Keratinocyte (primary cell): ENCODE data around the gene PDCD5. TPM values are rescaled to one million over a fixed set of nuclear protein-coding genes. Genes with fewer than 3 reads are reported as not detected.

Experiments
- DNase-seq: peaks from one replicate; pipeline ENCODE4 v3.0.0-alpha.2; 2011; ENCODE audit warnings: low read depth, missing footprints, low spot score
- FAIRE-seq: peaks from 2 replicates; lab custom pipeline; 2011; peaks lifted over from hg19 to GRCh38; lab: Jason Lieb, UNC
- H2AFZ ChIP-seq: 2 replicates; pipeline ENCODE4 v1.6.0; 2012; ENCODE audit warnings: low read length, control low read depth, inconsistent platforms; ENCODE audit not compliant: control insufficient read depth
- H3K27ac ChIP-seq: 2 replicates; pipeline ENCODE4 v1.5.1; 2011; ENCODE audit warnings: low read length; ENCODE audit not compliant: control insufficient read depth, insufficient read depth
- H3K27me3 ChIP-seq: 3 replicates; pipeline ENCODE4 v1.6.0; 2011; ENCODE audit warnings: low read length; ENCODE audit not compliant: control insufficient read depth, insufficient read depth; ENCODE audit errors: extremely low read depth
- H3K36me3 ChIP-seq, 2 experiments: 2 replicates in 1 of 2; 3 replicates in 1 of 2; pipeline ENCODE4 v1.5.1; 2011; ENCODE audit warnings: low read length in 2 of 2, mild to moderate bottlenecking in 1 of 2; ENCODE audit not compliant: control insufficient read depth in 2 of 2, insufficient read depth in 2 of 2; ENCODE audit errors: extremely low read depth in 1 of 2
- H3K4me1 ChIP-seq: 3 replicates; pipeline ENCODE4 v1.5.1; 2011; ENCODE audit warnings: low read length; ENCODE audit not compliant: control insufficient read depth, insufficient read depth; ENCODE audit errors: extremely low read depth
- H3K4me2 ChIP-seq: 3 replicates; pipeline ENCODE4 v1.6.0; 2011; ENCODE audit warnings: low read depth, low read length; ENCODE audit not compliant: control insufficient read depth, insufficient read depth; ENCODE audit errors: extremely low read depth
- H3K4me3 ChIP-seq, 3 experiments: fragments of 200-600 bp in 1 of 3; sonication (generic) in 1 of 3; 2 replicates in 2 of 3; 3 replicates in 1 of 3; pipeline ENCODE4 v1.5.1; 2011 to 2016; ENCODE audit warnings: low read length in 3 of 3, mild to moderate bottlenecking in 3 of 3, control low read depth in 2 of 3, inconsistent platforms in 1 of 3, low read depth in 1 of 3, mixed read lengths in 1 of 3, mixed run types in 1 of 3, moderate library complexity in 1 of 3; ENCODE audit not compliant: control insufficient read depth in 2 of 3, insufficient read depth in 2 of 3; ENCODE audit errors: extremely low read depth in 1 of 3
- H3K79me2 ChIP-seq: 2 replicates; pipeline ENCODE4 v1.6.0; 2012; ENCODE audit warnings: low read length; ENCODE audit not compliant: control insufficient read depth, insufficient read depth
- H3K9ac ChIP-seq: 3 replicates; pipeline ENCODE4 v1.6.0; 2011; ENCODE audit warnings: low read length; ENCODE audit not compliant: control insufficient read depth, insufficient read depth; ENCODE audit errors: extremely low read depth
- H3K9me1 ChIP-seq: 3 replicates; pipeline ENCODE4 v1.6.0; 2011; ENCODE audit warnings: low read length; ENCODE audit not compliant: control insufficient read depth, insufficient read depth; ENCODE audit errors: extremely low read depth
- H3K9me3 ChIP-seq: 2 replicates; pipeline ENCODE4 v1.5.1; 2012; ENCODE audit warnings: low read depth, low read length; ENCODE audit not compliant: control insufficient read depth
- H4K20me1 ChIP-seq: 3 replicates; pipeline ENCODE4 v1.6.0; 2011; ENCODE audit warnings: low read length; ENCODE audit not compliant: control insufficient read depth, insufficient read depth; ENCODE audit errors: extremely low read depth
- CTCF ChIP-seq, 3 experiments: IDR thresholded peaks in 1 of 3; conservative IDR thresholded peaks in 1 of 3; optimal IDR thresholded peaks in 1 of 3; 2 replicates in 2 of 3; 3 replicates in 1 of 3; pipeline versions ENCODE3 to v1.5.1; 2011; ENCODE audit warnings: low read length in 3 of 3, mild to moderate bottlenecking in 3 of 3, moderate library complexity in 2 of 3, control low read depth in 1 of 3, inconsistent platforms in 1 of 3; ENCODE audit not compliant: insufficient read depth in 2 of 3; ENCODE audit errors: extremely low read depth in 1 of 3
- EZH2 ChIP-seq: IDR thresholded peaks from one replicate; pipeline ENCODE4 v1.6.1; 2012; ENCODE audit warnings: inconsistent platforms, mild to moderate bottlenecking, low read length, moderate library complexity
- dilution Hi-C: fragments of 300-500 bp; cut with MboI; formaldehyde crosslinking; loops from one replicate; pipeline ENCODE4 v1.7.0; 2020; ENCODE audit warnings: low sequenced_read_pairs; ENCODE audit not compliant: extremely low pct_ligation_motif_present
- polyA plus RNA-seq, 5 experiments: library from polyadenylated mRNA; depleted of rRNA in 3 of 5; stranded (reverse) in 3 of 5; stranded (forward) in 1 of 5; unstranded in 1 of 5; fragments of >200 nt; gene quantifications; 1 replicate in 1 of 5; 2 replicates in 3 of 5; 3 replicates in 1 of 5; pipeline versions ENCODE4 v1.2.1 to v1.2.3, GENCODE V29; 2011 to 2012; ENCODE audit warnings: missing spikeins in 2 of 5, low read depth in 1 of 5, low replicate concordance in 1 of 5

The PDCD5 gene
- polyA plus RNA-seq, 1 donor (not counting 4 experiments of a cell fraction or from before 2014, with no cell fraction given): 177 TPM

DNA sequence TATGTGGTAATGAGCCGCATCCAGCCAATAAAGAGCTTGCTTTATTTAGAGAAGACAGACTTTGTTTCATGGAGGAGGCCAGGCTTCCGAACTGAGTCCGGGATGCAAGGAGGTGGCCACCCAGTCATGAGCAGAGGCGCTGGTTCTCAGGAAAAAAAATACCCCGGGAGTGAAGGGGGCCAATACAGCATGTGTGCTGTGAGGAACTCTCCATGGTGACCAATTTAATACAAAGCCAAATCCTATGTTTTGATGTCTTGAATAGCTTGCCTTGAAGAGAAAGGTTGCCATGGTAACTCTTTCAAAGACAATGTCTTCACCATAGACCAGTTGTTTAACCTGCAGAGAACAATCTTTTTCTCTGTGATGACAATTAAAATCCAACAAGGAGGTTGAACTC, 43.4 kb upstream of the PDCD5 start:
- Histone ChIP-seq H3K4me2 (no peak overlapping the region), H3K9me1 (no peaks in the 10 kb centered on the region), H3K9me3 (no peaks in the 10 kb centered on the region), H2AFZ (no peak overlapping the region), H3K36me3 (no peaks in the 10 kb centered on the region), H3K9ac (no peak overlapping the region), H3K27me3 (no peaks in the 10 kb centered on the region), H4K20me1 (no peaks in the 10 kb centered on the region), H3K79me2 (no peaks in the 10 kb centered on the region), H3K4me1 (no peaks in the 10 kb centered on the region), H3K4me3 (no peak overlapping the region), H3K27ac (no peak overlapping the region)
- no peak for FAIRE-seq
- TF ChIP-seq CTCF (optimal IDR thresholded peaks at IDR 0.05 in 1 of 3, IDR thresholded peaks at IDR 0.05 in 1 of 3, conservative IDR thresholded peaks at IDR 0.05 in 1 of 3; ENCODE audit: extremely low read depth in 1 of 3, insufficient read depth in 2 of 3, low read length in 3 of 3): no peak
- TF ChIP-seq EZH2: no peak
- dilution Hi-C loops: no loop called here
- DNase-seq: no peak

- H3K9me1 ChIP-seq: no peaks in the 10 kb centered on the region
- H3K27ac ChIP-seq: no peak overlapping the region
- no peaks in the 10 kb centered on the region for H3K36me3 ChIP-seq
- dilution Hi-C loops: no loop called here
- TF ChIP-seq CTCF (optimal IDR thresholded peaks at IDR 0.05 in 1 of 3, IDR thresholded peaks at IDR 0.05 in 1 of 3, conservative IDR thresholded peaks at IDR 0.05 in 1 of 3; ENCODE audit: extremely low read depth in 1 of 3, insufficient read depth in 2 of 3, low read length in 3 of 3): no peak
- H3K4me2 ChIP-seq: no peak overlapping the region
- H3K9me3 ChIP-seq: no peaks in the 10 kb centered on the region
- H3K27me3 ChIP-seq: no peaks in the 10 kb centered on the region
- no peak overlapping the region for H3K4me3 ChIP-seq
- no peaks in the 10 kb centered on the region for H3K4me1 ChIP-seq
- DNase-seq (no peak), FAIRE-seq (no peak)
- no peaks in the 10 kb centered on the region for H3K79me2 ChIP-seq
- H2AFZ ChIP-seq: no peak overlapping the region
- H3K9ac ChIP-seq: no peak overlapping the region
- H4K20me1 ChIP-seq: no peaks in the 10 kb centered on the region
Measured at GRCh38 chr19:32539240-32539916, 41.6 kb upstream of the PDCD5 start.
